NCI-H2196 treated with DMSO at 0.1 percent for 48 hours (cell line): ENCODE data around the gene TNPO1.
A peak's percentile ranks its signal among the peaks of the same experiment; 100 is the strongest.
"Not testable (repeated sequence)": the region's sequence is repeated elsewhere in the genome, so short reads cannot be mapped to it uniquely, and the experiment has no call there.

ENCODE experiments used
- DNase-seq: peaks from one replicate; lab custom pipeline; 2025; ENCODE audit not compliant: unreplicated experiment; lab: John Stamatoyannopoulos, UW

TNPO1 gene

GRCh38 chr5:72816284-72817075 lies at the start of gene TNPO1:
Gene TNPO1 (plus strand): TSS chr5:72816661. CDS start chr5:72816738, 77 bp downstream.
- DNase-seq = peak; percentile 62

GRCh38 chr5:72767289-72768010 lies 49.0 kb upstream of the TNPO1 start:
- DNase-seq = no peak

- no peak for DNase-seq
These were observed 46.2 kb upstream of the TNPO1 start for GRCh38 chr5:72770266-72770665.

GRCh38 chr5:72776684-72777083 lies 39.8 kb upstream of the TNPO1 start:
- DNase-seq = no peak

- DNase-seq = no peak
These were observed 36.9 kb upstream of the TNPO1 start for GRCh38 chr5:72779520-72779919.

GRCh38 chr5:72783354-72783753 lies 33.1 kb upstream of the TNPO1 start:
- DNase-seq = no peak

GRCh38 chr5:72784129-72784528 lies 32.3 kb upstream of the TNPO1 start:
- no peak for DNase-seq

GRCh38 chr5:72785801-72786200 lies 30.7 kb upstream of the TNPO1 start:
- no peak for DNase-seq

- no peak for DNase-seq
These were observed 29.8 kb upstream of the TNPO1 start for GRCh38 chr5:72786676-72787075.

GRCh38 chr5:72788866-72789505 lies 27.5 kb upstream of the TNPO1 start:
- DNase-seq = no peak

- DNase-seq = no peak
These were observed 26.3 kb upstream of the TNPO1 start for GRCh38 chr5:72790186-72790585.

- not testable (repeated sequence) for DNase-seq
These were observed 23.8 kb upstream of the TNPO1 start for GRCh38 chr5:72792662-72793061.

- DNase-seq = no peak
These were observed 20.5 kb upstream of the TNPO1 start for GRCh38 chr5:72796001-72796400.

GRCh38 chr5:72799721-72800120 lies 16.7 kb upstream of the TNPO1 start:
- no peak for DNase-seq

- DNase-seq = not testable (repeated sequence)
These were observed 7.8 kb upstream of the TNPO1 start for GRCh38 chr5:72808637-72809036.

- no peak for DNase-seq
These were observed 4.6 kb upstream of the TNPO1 start for GRCh38 chr5:72811849-72812248.

GRCh38 chr5:72812488-72812887 lies 4.0 kb upstream of the TNPO1 start:
- no peak for DNase-seq

GRCh38 chr5:72814104-72814503 lies 2.4 kb upstream of the TNPO1 start:
- no peak for DNase-seq

- DNase-seq = no peak
These were observed 1.6 kb upstream of the TNPO1 start for GRCh38 chr5:72814864-72815263.

- no peak for DNase-seq
These were observed 729 bp upstream of the TNPO1 start for GRCh38 chr5:72815580-72816283.

- DNase-seq = no peak
These were observed 618 bp downstream of the TNPO1 start for GRCh38 chr5:72817076-72817481.
